ENCODE results near the gene NHLRC1.

Gene NHLRC1

DNA sequence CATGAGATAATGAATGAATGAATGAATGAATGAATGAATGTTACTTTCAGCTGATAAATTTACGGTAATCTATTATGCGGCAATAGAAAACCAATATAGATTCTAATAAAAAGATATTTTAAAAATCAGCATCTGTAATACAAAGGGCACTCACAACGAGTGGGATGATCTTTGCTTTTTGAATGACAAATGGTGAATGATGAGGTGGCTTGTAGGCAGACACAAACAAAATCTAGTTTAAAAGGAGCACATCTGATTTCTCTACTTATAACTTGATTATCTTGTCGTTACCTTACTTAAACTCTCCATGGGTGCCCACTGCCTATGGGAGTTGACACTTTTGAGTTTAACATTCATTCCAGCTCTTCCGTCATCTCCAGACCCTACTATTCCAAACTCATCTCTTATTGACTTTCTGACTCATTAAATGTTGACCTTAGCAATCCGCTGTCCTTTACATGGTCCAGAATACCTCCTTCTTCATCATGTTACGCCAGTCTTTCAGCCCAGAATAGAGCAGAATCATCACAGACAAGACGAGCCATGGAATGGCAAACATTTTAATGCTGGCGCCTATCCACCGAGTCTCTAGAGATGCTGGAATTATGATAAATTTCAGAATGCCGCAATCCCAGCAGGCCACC lies 41.3 kb downstream of the NHLRC1 start:
- DNase-seq (ENCODE audit: low read depth), result no peak

DNA sequence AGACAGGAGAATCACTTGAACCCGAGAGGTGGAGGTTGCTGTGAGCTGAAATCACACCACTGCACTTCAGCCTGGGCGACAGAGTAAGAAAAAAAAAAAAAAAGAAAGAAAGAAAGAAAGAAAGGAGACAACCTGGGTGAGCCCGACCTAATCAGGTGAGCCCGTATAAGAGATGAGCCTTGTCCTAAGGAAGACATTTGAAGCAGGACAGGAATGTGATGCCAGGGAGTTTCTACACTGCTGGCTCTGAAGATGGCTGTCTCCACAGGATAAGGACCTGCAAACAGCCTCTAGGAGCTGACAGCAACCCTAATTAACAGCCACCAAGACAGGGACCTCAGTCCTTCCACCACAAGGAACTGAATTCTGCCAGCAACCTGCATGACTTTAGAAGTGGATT lies 41.9 kb downstream of the NHLRC1 start:
- no peak for DNase-seq (ENCODE audit: low read depth)

DNA sequence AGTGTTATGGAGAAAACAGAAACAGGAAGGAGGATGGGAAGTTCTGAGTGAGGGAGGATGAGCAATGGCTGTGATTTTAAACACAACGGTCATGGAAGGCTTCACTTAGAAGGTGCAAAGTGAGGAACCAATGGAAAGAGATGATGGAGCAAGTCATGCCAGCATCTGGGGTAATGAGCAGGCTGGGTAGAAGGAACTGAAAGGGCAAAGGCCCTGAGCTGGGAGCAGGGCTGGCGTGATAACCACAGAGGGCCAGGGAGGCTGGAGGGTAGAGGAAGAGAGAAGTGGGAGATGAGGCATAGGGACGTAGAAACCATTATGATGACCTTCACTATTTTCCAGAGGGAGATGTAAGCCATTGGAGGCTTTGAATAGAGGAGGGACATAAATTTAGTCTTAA lies 43.6 kb downstream of the NHLRC1 start:
- no peak for DNase-seq (ENCODE audit: low read depth)

DNA sequence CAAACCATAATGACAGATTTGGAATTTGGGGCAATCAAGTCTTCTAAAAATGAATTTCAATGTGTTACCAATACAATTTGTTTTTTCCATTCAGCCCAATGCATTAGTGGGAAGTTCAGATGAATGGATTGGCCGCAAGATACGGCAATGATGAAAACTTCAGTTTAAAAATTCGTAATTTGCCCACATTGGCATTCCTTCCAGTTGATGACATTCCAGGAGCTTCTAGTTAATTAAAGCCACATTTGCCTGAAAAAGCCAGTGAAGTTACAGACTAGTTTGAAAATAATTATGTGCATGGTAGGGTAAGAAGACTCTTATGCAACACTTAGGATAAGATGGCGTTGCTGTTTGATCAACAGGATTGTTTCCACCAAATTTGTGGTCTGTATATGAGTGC lies 46.2 kb downstream of the NHLRC1 start:
- no peak for DNase-seq (ENCODE audit: low read depth)

DNA sequence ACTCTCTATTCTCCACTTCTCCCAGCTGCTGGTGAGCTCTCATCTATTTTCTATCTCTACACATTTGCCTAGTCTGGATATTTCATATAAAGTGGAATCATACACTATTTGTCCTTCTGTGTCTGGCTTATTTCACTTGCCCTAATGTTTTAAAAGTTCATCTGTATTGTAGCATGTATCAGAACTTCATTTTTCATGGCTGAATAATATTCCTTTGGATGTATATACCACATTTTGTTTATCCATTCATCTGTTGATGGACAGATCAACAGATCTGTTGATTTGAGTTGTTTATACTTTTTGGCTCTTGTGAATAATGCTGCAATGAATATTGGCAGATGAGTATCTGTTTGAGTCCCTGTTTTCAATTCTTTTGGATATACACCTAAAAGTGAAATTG lies 49.6 kb downstream of the NHLRC1 start:
- DNase-seq (ENCODE audit: low read depth), result no peak

DNA sequence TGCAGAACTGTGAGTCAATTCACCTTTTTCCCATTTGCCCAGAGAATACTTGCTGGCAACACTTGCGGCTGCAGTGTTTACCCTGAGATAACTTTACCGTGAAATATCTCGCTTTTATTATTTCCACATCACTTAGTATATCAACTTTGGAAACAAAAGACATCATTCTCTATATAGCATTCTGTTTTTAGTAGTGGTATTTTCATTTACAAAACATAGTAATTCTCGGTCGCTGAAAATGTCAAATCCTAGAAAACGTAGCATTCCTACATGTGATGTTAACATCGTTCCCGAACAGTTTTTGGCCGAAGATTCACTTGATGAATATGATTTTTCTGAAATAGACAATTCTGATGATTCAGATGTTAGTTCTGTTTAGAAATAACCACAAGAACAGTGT lies 52.0 kb downstream of the NHLRC1 start:
- DNase-seq (ENCODE audit: low read depth), result no peak

Measured in non-pigmented ciliary epithelial cell (primary cell).